GM18517 (cell line): ENCODE data around the gene SCEL.

Source experiments
- ATAC-seq: cut with Tn5 transposase; IDR thresholded peaks from one replicate; pipeline ENCODE4 v1.9.1; 2021; ENCODE audit warnings: mild to moderate bottlenecking, moderate library complexity; ENCODE audit not compliant: unreplicated experiment

SCEL gene

DNA sequence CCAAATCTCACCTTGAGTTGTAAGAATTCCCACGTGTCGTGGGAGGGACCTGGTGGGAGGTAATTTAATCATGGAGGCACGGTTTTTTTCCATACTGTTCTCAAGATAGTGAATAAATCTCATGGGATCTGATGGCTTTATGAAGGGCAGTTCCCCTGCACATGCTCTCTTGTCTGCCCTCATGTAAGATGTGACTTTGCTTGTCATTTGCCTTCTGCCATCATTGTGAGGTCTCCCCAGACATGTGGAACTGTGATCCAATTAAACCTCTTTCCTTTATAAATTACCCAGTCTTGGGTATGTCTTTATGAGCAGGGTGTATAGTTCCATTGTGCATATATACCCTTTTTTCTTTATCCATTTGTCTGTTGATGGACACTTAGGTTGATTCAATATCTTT lies 13.1 kb downstream of the SCEL start:
- no peak for ATAC-seq

DNA sequence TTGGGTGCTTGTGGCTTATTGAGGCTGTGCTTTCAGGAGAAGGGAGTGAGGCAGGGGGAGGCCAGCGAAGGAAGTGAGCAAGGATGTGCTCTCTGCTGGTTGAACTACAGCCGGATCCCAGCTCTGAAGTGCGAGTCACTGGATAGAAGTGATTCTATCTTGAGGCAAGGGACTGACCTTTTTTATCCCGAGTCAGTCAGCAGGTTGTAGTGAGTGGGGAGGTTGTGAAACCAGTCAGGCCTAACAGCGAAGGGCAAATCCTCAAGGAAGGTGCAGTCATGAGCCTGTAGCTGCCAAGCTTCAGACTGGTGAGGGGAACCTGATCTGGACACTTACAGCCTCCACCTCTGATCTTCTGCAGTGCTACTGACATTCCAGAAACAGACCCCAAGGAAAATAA lies 18.6 kb downstream of the SCEL start:
- ATAC-seq = no peak

DNA sequence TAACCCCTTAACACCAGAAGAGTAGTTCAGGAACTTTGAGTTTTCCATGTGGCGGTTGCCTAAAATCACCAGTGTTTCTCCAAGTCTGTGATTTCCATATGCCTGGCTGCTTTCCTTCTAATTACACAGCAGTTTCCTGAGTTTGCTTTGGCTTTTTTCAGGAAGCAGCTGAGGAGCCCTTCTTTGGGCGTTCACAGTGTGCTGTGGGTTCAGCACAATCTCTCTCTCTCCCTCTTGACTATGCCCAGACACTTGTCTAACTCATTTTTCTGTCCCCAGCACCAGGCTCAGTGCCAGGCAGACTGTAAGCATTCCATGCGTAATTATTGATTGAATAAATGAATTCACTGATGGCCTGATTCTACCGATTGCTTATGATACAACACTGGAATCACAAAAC lies 19.7 kb downstream of the SCEL start:
- ATAC-seq = no peak

DNA sequence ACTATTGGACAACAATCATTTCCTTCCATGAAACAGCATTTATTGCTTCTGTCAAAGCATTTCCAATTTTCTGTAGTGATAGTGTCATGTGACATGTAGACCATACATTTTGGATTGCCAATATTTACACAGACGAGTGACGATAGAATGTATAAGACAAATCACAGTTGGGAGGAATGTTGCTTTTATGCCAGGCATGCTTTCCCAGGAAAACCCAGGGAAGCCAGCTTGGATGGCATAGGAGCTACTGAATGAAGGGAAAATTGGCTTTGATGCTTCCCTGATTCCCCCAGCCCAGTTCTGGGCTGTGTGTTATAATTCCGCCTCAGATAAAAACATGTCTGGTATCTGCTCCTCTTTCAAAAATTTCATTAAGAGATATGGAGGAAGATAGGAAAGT lies 22.5 kb downstream of the SCEL start:
- no peak for ATAC-seq

DNA sequence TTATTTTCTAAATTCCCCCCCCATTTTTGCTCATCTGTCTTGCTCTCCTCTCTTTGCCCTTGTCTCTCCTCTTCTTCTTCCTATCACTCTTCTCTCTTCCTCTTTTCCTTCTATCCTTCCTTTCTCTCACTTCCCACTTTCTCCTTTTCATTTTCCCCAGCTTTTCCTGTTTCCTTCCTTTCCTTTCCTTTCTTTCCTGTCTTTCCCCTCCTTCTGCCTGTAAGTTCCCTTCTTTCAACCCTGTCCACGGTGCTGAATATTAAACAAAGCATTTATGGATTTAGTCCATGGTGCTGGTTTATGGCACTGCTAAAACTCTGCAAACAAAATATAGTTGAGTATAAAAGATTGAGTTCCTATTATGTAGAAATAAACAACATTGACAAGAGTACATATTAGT lies 27.6 kb downstream of the SCEL start:
- ATAC-seq = no peak

DNA sequence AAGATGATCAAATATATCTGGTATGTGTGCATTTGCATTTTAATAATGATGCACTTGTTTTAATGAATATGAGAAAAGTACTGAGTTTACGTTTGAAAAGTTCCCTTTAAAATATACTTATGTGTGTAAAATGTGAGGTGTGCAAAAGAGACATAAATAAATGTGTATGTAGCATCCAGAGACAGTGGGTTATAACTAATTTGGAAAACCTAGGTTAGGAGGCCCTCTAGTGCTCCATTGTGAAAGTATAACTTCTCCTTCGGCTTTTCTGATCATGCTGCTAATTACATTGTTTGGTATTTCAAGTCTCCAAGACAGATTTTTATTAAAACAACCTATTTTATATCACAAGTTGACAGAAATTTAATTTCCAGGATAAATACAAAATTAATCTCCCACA lies 30.1 kb downstream of the SCEL start:
- peak; percentile 80 for ATAC-seq

DNA sequence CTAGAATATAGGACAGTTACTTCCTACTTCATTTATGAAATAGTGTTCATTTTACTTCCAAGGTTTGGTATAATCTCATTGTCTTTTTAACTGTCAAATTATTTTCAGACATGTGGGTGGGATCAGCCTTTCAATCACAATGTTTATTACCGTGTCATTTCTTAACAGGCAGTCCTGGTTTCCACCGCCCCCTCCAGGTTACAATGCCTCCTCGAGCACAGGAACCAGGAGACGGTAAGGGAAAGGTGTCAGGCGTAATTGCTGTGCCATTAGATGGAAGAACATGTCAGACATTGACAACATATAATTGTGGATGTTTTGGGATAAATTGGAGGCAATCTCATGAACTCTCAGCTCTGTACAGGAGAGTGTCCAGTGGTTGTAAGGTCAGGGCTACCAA lies 36.5 kb downstream of the SCEL start:
- no peak for ATAC-seq

DNA sequence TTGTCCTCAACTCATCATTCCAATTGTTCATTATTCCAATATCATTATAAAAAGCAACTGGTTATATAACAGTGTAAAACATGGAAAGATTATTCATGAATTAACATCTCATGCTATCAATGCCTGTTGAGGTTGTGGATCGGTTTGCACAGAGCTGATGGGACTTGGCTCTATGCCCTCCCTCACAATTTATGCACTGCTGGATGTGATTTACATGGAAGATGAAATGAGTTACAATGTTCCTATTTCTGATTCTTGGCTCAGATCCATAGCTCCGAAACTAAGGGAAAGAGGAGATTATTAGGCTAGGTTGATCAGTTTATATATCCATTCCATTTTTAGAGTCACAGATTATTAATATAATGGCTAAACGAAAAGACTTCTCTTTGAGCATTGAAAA lies 38.6 kb downstream of the SCEL start:
- ATAC-seq = no peak

DNA sequence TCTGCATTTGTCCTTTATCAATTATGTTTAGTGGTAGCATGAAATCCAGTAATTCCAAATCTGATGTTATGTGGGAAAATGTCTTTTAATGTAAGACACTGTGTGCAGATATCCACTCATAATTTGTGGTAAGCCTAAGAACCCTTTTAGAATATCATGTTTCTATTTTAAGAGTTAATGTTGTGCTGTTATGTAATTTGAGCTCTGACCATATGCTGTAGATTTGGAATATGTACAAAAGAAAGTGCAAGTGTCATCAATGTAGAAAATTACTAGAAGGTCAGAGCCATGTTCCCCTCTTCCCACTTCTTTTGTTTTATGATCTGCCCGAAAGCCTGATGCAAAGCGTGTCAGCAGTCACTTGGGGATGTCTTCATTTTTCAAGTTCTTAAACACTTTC lies 44.5 kb downstream of the SCEL start:
- no peak for ATAC-seq

DNA sequence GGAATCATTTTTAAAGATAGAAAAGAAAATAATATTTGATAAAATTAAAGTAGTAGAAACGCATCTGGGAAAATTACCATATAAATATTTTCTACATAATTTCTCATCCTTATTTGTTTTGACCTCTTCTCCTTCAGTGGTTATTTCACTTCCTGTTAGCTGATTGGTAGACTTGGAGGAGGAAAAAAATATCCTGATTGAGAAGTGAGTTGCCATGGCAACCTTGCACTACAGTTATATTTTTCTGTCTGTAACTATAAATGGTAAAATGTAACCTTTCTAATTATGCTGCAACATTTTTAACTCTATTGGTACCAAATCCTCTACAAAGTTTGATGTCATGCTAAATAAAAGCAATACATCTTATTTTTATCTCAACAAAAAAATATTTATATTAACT lies 45.2 kb downstream of the SCEL start:
- no peak for ATAC-seq

DNA sequence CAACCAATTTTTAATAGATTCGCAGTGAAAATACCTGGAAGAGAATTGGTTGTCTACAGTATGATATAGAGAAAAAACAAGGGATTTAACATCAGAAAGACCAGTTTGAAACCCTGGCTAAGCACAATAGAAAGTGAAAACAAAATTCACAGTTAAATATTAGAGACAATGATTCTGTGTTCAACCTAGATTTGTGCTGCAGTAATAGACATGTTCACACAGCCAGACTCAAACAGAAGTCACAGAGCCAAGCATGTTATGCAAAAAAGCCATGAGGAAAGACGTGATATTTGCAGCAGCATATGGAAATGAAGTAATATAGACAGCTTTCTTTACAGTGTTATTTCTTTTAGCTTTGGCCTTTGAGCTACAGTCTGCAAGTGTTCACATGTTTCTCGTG lies 48.1 kb downstream of the SCEL start:
- no peak for ATAC-seq

DNA sequence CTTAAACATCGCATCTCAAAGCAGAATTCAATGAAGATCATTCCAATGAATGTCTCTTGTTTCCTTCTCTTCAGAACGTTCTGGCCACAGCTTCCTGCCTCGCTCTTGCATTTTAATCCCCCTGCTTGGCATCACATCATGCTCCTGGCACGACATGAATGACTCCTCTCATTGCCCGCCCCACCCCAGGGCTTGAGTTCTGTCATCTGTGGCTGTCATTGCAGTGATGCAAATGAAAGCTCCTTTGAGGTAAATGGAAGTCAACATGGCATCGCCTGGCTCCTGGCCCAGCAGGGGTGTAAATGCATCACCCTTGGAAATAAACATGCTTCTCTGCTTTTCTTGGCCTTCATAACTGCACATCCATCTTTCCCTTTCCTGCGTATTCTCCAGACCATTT lies 48.6 kb downstream of the SCEL start:
- no peak for ATAC-seq

DNA sequence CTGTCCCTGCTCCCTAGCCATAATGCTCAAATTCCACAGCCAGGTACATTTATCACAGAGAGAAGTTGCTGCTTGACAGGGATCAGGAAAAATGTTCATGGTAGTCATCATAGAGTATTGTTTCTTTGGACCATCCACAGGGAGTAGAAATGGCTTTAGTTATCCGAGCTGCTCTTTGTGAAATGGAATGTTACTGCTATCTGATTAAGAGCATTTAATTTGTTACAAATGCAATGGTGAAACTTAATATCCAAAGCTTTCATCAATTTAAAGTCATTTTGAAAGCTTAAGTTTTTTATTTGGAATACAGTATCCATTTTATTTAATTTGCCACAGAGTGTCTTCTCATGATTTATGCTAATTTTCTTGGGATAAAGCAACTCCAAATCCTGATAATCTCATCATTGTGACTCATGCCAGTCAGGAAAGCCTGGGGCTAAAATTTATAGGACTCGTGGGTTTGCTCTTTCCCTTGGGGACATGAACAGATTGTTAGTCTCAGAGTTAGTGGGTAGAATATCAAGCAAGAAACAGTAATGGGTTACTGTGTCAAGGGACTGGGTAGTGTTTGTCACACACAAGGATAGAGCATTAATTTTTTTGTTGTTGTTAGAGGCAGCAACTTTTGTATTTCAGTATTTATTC lies 59.8 kb downstream of the SCEL start:
- no peak for ATAC-seq

DNA sequence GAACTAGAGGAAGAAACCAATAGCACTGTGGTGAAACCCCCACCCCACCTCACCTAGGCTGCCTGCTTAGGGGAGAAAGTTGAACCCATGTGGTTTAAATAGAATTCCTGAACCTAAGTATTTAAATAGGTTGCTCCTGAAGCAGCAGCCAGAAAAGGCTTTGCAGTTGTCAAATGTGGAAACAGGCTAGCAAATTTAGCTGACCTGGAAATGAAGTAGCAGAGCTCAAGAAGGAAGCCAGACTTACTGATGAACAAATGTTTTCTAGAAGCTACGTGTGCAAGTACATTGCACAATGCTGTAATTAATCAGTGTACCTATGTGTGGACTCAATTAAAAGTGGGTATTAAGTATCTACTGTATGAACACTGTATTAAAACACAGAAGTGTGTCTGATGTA lies 61.3 kb downstream of the SCEL start:
- no peak for ATAC-seq

DNA sequence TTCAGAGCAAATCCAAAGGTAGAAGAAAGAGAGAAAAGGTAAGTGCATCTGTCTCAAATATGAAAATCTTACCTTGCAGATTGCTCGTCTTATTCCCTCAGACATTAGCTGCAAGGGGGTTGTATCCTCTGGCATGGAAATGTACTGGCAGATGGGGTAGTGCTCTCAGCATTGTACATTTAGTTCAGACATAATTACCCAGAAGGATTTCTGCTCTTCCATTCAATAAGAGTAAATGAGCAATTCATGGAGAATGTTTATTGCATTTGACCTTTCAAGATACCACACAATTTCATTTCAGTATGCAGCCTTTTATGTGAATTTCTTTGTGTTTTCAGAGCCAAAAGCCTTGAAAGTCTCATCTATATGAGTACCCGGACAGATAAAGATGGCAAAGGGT lies 63.8 kb downstream of the SCEL start:
- no peak for ATAC-seq

DNA sequence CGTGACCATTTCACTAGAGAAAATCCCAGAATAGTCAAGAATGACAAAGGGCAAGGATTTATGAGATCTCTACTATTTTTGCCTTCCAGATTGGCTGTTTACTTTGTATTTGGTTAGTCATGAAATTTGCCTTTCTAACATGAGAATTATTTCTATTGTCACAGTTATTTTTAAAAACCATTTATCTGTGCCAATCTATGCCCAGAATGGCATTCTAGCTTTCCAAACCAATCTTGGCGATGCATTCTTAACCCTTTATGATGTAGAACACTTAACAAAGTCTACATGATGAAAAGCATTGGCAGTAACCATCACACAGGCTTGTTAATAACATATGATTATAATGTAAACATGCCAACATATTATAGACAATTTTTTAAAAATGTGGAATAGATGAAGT lies 65.2 kb downstream of the SCEL start:
- no peak for ATAC-seq

DNA sequence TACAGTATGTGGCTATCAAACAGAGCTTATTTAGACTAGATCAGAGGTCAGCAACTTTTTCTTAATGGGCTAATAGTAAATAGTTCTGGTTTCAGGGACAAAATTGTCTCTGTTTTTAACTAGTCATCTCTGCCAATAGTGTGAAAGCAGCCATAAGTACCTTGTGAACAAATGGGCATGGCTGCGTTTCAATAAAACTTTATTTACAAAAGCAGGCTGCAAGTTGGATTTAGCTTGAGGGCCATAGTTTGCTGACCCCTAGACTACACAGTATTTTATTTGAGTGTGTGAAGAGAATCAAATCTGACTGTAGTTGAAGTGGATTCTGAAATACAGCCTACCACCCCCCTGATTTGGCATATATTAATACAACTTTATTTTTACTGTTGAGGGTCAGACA lies 75.6 kb downstream of the SCEL start:
- ATAC-seq = no peak

DNA sequence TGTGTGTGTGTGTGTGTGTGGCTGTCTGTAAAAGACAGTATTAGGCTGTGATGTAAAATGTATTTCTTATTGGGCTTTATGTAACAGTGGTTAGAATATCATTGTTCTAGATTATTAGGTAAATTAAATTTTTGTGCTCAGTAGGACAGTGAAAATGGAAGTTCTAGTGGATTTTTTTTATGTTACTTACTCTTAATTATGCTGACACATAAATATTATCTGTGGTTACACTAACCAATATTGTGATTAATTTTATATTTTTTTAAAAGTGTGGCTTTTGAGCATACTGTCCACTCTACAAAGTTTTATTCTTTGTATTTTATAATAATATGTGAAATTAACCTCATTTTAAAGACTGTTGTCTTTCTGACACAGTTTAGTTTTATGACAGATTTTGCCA lies 80.5 kb downstream of the SCEL start:
- ATAC-seq = no peak

DNA sequence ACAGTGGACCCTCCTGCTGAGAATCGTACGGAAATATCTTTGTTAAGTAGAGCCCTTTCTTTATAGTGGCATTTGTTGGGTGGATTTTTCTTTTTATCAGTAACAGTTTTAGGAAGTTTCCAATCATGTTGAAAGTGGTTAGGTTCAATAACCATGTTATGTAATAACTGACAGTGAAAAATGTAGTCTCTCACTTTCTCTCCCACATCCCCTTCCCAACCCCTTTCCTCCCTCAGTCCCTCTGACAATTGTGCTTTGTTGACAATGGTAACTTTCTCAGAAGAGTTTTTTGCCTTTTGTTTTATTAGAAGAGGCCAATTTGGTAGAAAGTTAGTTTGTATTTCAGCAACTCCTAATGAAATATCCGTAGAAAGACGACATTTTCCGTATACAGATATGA lies 84.1 kb downstream of the SCEL start:
- ATAC-seq = no peak

DNA sequence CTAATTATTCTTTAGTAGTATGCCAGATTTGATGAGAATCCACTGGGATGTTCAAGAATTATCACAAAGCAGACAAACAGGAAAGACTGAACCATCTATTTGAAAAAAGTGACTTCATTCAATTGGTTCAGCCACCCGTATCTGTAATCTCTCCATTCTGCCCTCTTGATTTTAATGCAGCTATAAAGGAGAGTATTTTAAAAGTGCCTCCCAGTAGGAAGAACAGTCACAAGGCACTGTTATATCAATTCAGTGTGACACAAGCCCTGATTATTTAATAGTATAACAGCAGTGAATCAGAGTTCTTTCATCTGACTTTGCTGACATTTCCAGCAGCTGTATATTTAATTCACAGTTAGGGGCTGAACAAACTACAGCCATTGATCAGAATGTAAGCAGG lies 84.6 kb downstream of the SCEL start:
- ATAC-seq = no peak

DNA sequence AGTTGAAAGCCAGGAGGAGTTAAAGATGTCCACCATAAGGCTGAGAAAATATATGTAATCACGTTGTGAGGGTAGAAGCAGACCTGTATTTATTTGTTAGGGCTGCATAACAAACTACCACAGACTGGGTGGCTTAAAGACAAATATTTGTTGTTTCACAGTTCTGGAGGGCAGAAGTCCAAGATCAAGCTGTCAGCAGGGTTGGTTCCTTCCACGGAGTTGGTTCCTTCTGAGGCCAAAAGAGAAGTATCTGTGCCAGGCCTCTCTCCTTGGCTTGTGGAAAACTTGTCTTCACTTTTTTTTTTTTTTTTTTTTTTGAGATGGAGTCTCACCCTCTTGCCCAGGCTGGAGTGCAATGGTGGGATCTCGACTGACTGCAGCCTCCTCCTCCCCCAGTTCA lies 88.3 kb downstream of the SCEL start:
- no peak for ATAC-seq

DNA sequence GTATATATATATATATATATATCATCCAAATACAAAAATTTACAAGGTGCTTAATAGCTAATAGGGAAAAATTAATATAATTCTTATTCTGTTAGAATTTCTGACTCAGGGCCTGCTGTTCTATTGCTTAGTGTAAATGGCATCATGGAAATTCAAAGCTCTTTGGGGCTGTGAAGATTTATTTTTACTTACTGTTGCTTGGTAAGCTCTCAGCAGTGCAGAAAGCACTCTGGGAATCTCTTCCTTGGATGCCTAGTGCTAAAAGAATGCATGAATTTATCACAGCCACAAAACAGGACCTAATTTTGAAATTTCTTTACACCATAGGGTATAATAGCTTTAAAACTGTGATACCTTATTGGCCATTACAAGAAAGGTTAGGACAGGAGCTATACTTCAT lies 92.7 kb downstream of the SCEL start:
- ATAC-seq = no peak

DNA sequence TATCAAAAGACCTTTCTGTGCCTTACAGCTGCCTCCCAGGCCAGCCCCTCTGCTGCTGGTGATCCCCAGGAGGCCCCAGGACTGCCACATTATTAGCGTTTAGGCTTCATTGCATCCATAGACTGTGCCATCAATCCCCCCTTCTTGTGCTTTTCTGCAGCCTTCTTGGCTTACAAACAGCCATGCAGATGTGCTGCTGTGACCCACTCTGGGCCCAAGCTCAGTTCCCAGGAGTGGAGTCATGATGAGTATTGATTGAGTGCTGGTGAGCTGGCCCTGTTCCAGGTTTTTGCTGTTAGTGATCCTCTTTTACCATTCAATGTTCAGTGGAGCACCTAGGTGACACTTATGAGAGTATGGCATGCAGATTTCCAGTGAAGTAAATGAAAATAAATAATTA lies 102.1 kb downstream of the SCEL start:
- no peak for ATAC-seq

DNA sequence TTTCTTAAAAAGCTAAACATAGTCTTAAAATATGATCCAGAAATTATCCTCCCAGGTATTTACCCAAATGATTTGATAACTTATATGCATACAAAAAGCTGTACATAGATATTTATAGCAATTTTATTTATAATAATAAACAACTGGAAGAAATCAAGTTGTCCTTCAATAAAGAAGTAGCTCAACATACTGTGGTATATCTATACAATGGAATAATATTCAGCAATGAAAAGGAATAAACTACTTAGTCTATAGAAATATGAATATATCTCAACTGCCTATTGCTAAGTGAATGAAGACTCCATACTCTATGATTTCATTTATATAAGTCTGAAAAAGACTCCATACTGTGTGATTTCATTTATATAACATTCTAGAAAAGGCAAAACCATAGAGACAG lies 114.9 kb downstream of the SCEL start:
- ATAC-seq = no peak
